Measurements from ENCODE around the gene SPO11. TPM values are rescaled to one million over a fixed set of nuclear protein-coding genes. Genes with fewer than 3 reads are reported as not detected.

Gene SPO11
- total RNA-seq, 1 experiment from 2014 or later = not detected

DNA sequence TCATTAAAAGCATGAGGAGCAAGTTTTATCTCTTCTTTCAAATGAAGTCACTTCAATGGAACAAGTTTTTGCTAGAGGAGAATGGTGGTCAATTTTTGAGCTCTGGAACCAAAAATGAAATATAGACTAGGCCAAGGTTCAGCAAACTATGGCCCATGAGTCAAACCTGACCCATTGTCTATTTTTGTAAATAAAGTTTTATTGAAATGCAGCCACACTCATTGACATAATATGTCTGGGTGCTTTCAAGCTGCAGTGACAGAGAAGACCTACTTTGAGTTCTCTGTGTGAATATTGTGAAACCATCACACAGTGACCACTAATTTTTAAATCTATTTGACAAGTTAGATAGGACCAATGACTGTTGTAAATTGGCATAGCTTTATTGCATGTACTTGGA lies 34.8 kb downstream of the SPO11 start:
- no peak overlapping the region for H3K4ac ChIP-seq (ENCODE audit: low read depth, low read length)
- H3K4me2 ChIP-seq (ENCODE audit: insufficient read depth, insufficient read length, low read length) = no peak overlapping the region
- H2BK120ac ChIP-seq (ENCODE audit: low read depth, low read length, poor library complexity, severe bottlenecking) = no peak overlapping the region
- no peaks in the 10 kb centered on the region for H4K20me1 ChIP-seq (ENCODE audit: control insufficient read depth, insufficient read depth, insufficient read length)
- H3K18ac ChIP-seq (ENCODE audit: insufficient read length, low read depth, low read length) = no peak overlapping the region
- no peak for DNase-seq
- H3K4me1 ChIP-seq (ENCODE audit: insufficient read depth, low read length) = no peaks in the 10 kb centered on the region
- H4K91ac ChIP-seq (ENCODE audit: insufficient read length, low read depth, low read length) = no peak overlapping the region
- H3K27me3 ChIP-seq (ENCODE audit: insufficient read depth, low read length) = no peaks in the 10 kb centered on the region
- H3K9ac ChIP-seq (ENCODE audit: extremely low read depth, insufficient read length, low read length) = no peak overlapping the region
- H3T11ph ChIP-seq (ENCODE audit: low read length) = no peak overlapping the region
- no peak overlapping the region for H2BK15ac ChIP-seq (ENCODE audit: low read depth, low read length)
- no peak overlapping the region for H2BK12ac ChIP-seq (ENCODE audit: insufficient read length, low read depth, low read length)
- peaks cover 26 to 59% (median 50%) of the 10 kb centered on the region in 3 experiments for H3K36me3 Mint-ChIP-seq (ENCODE audit: insufficient read depth in 1 of 3, low read depth in 3 of 3)
- H3K4me1 Mint-ChIP-seq = no peaks in the 10 kb centered on the region
- H3K27ac ChIP-seq (ENCODE audit: insufficient read length, low read depth, low read length) = no peak overlapping the region
- no peak overlapping the region for H3K27ac Mint-ChIP-seq
- TF ChIP-seq, protein P1, sequence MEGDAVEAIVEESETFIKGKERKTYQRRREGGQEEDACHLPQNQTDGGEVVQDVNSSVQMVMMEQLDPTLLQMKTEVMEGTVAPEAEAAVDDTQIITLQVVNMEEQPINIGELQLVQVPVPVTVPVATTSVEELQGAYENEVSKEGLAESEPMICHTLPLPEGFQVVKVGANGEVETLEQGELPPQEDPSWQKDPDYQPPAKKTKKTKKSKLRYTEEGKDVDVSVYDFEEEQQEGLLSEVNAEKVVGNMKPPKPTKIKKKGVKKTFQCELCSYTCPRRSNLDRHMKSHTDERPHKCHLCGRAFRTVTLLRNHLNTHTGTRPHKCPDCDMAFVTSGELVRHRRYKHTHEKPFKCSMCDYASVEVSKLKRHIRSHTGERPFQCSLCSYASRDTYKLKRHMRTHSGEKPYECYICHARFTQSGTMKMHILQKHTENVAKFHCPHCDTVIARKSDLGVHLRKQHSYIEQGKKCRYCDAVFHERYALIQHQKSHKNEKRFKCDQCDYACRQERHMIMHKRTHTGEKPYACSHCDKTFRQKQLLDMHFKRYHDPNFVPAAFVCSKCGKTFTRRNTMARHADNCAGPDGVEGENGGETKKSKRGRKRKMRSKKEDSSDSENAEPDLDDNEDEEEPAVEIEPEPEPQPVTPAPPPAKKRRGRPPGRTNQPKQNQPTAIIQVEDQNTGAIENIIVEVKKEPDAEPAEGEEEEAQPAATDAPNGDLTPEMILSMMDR (conservative IDR thresholded peaks at IDR 0.05) = no peak
- no peaks in the 10 kb centered on the region for H3K23me2 ChIP-seq (ENCODE audit: insufficient read length, low read depth, low read length, poor library complexity, severe bottlenecking)
- no peaks in the 10 kb centered on the region for H3K79me2 ChIP-seq (ENCODE audit: insufficient read depth, low read length)
- no peak overlapping the region for H3K14ac ChIP-seq (ENCODE audit: insufficient read depth, low read length)
- no peak overlapping the region for H2AFZ ChIP-seq (ENCODE audit: low read length)
- no peak overlapping the region for H2BK5ac ChIP-seq (ENCODE audit: insufficient read length, low read length)
- H3K23ac ChIP-seq (ENCODE audit: insufficient read length, low read depth, low read length) = no peak overlapping the region
- no peak overlapping the region for H3K4me3 Mint-ChIP-seq
- no peak overlapping the region for H4K8ac ChIP-seq (replicated peaks; ENCODE audit: insufficient read length, low read depth, low read length)
- H2AK5ac ChIP-seq (ENCODE audit: insufficient read length, low read length) = no peak overlapping the region
- H3K9me3 Mint-ChIP-seq = peaks cover 0 to 5% of the 10 kb centered on the region in 2 experiments; a peak in 2 of 5 replicates
- no peaks in the 10 kb centered on the region for H3K79me1 ChIP-seq (ENCODE audit: insufficient read depth, low read depth, low read length, poor library complexity, severe bottlenecking)
- H3K56ac ChIP-seq (ENCODE audit: insufficient read length, low read depth, low read length) = no peak overlapping the region
- H3K27me3 Mint-ChIP-seq (ENCODE audit: low read depth) = no peaks in the 10 kb centered on the region
- H4K5ac ChIP-seq (ENCODE audit: insufficient read length, low read depth, low read length) = no peak overlapping the region
- H3K9me3 ChIP-seq (ENCODE audit: control insufficient read depth, low read depth, low read length) = no peaks in the 10 kb centered on the region
- no peak overlapping the region for H2BK20ac ChIP-seq (ENCODE audit: low read depth, low read length, poor library complexity, severe bottlenecking)

Measured in H9 (cell line).